ENCODE data around the gene NAXE. TPM values are rescaled to one million over a fixed set of nuclear protein-coding genes. Genes with fewer than 3 reads are reported as not detected.

The NAXE gene
- total and polyA plus RNA-seq, 2 of the 13 experiments (the other 11 are each of a cell fraction or from before 2014, with no cell fraction given): 39.4 to 59.4 TPM

GRCh38 chr1:156591432-156592157 lies at the start of gene NAXE (continued):
- TF ChIP-seq ZNF407 (CRISPR knock-in tag; IDR thresholded peaks at IDR 0.05; ENCODE audit: not compliant biosample characterization) (no peak), RFXAP (CRISPR knock-in tag; IDR thresholded peaks at IDR 0.05; ENCODE audit: borderline replicate concordance) (no peak), ZNF276 (CRISPR knock-in tag; IDR thresholded peaks at IDR 0.05; ENCODE audit: low read depth) (no peak), ZNF576 (CRISPR knock-in tag; IDR thresholded peaks at IDR 0.05) (no peak), NFIC (IDR thresholded peaks at IDR 0.05; ENCODE audit: low read length) (no peak), CC2D1A (CRISPR knock-in tag; IDR thresholded peaks at IDR 0.05) (no peak), FOXO1 (CRISPR knock-in tag; IDR thresholded peaks at IDR 0.05) (no peak; the same call in 1 of the 2 replicates), CBX2 (IDR thresholded peaks at IDR 0.05; ENCODE audit: low read depth, low read length) (no peak), CBX2 (CRISPR knock-in tag; IDR thresholded peaks at IDR 0.05; ENCODE audit: low read depth) (no peak), AKAP8 (CRISPR knock-in tag; IDR thresholded peaks at IDR 0.05) (no peak; the same call in 1 of the 2 replicates), ZNF615 (CRISPR knock-in tag; IDR thresholded peaks at IDR 0.05; ENCODE audit: borderline replicate concordance) (no peak), RAD21 (CRISPR knock-in tag; IDR thresholded peaks at IDR 0.05) (peak; percentile 37), TRIM24 (CRISPR knock-in tag; IDR thresholded peaks at IDR 0.05) (no peak), HOXA3 (CRISPR knock-in tag; IDR thresholded peaks at IDR 0.05) (peak; percentile 47; the same call in 1 of the 2 replicates), MTA1 (CRISPR knock-in tag; IDR thresholded peaks at IDR 0.05; ENCODE audit: borderline replicate concordance) (0 out of 2 replicates have a peak, but pooled peaks have one; percentile 52)
- TF ChIP-seq, protein P1, sequence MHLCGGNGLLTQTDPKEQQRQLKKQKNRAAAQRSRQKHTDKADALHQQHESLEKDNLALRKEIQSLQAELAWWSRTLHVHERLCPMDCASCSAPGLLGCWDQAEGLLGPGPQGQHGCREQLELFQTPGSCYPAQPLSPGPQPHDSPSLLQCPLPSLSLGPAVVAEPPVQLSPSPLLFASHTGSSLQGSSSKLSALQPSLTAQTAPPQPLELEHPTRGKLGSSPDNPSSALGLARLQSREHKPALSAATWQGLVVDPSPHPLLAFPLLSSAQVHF (CRISPR knock-in tag; IDR thresholded peaks at IDR 0.05): no peak
- TF ChIP-seq, protein P2, sequence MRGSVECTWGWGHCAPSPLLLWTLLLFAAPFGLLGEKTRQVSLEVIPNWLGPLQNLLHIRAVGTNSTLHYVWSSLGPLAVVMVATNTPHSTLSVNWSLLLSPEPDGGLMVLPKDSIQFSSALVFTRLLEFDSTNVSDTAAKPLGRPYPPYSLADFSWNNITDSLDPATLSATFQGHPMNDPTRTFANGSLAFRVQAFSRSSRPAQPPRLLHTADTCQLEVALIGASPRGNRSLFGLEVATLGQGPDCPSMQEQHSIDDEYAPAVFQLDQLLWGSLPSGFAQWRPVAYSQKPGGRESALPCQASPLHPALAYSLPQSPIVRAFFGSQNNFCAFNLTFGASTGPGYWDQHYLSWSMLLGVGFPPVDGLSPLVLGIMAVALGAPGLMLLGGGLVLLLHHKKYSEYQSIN (CRISPR knock-in tag; IDR thresholded peaks at IDR 0.05; ENCODE audit: borderline replicate concordance): no peak

Measured in HepG2 (cell line).